ENCODE measurements around the gene DCT.

DNA sequence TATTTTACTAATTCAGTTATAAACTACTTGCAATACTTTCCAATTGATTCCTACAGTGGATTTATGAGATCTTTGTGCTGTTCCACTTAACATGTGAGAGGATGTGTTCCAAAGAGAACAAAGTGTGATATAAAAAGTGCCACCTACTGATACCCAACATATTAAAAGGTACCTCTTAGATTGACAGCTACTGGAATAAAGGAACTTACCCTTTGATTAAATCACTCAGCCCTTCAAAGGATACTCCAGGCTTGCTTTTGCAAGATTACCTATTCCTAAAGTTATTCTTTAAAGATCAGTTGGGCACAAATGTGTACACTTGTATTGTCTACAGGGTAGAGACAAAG is 65.9 kb downstream of the DCT start:
- no peak for TF ChIP-seq EZH2phosphoT487 (IDR thresholded peaks at IDR 0.05; ENCODE audit: low read length)
- TF ChIP-seq, protein P1, sequence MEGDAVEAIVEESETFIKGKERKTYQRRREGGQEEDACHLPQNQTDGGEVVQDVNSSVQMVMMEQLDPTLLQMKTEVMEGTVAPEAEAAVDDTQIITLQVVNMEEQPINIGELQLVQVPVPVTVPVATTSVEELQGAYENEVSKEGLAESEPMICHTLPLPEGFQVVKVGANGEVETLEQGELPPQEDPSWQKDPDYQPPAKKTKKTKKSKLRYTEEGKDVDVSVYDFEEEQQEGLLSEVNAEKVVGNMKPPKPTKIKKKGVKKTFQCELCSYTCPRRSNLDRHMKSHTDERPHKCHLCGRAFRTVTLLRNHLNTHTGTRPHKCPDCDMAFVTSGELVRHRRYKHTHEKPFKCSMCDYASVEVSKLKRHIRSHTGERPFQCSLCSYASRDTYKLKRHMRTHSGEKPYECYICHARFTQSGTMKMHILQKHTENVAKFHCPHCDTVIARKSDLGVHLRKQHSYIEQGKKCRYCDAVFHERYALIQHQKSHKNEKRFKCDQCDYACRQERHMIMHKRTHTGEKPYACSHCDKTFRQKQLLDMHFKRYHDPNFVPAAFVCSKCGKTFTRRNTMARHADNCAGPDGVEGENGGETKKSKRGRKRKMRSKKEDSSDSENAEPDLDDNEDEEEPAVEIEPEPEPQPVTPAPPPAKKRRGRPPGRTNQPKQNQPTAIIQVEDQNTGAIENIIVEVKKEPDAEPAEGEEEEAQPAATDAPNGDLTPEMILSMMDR (IDR thresholded peaks at IDR 0.05; ENCODE audit: low read length): no peak
- no peak for TF ChIP-seq EZH2 (optimal IDR thresholded peaks at IDR 0.05; ENCODE audit: low read depth, low read length)
